Keratinocyte (primary cell): Measurements from ENCODE around the gene SLC4A2.
"Not testable (repeated sequence)": the region's sequence is repeated elsewhere in the genome, so short reads cannot be mapped to it uniquely, and the experiment has no call there.

Source experiments
- EZH2 ChIP-seq: IDR thresholded peaks from one replicate; pipeline ENCODE4 v1.6.1; 2012; ENCODE audit warnings: inconsistent platforms, mild to moderate bottlenecking, low read length, moderate library complexity
- TF ChIP-seq, protein P1 (sequence below), 3 experiments: IDR thresholded peaks in 1 of 3; conservative IDR thresholded peaks in 1 of 3; optimal IDR thresholded peaks in 1 of 3; 2 replicates in 2 of 3; 3 replicates in 1 of 3; pipeline versions ENCODE3 to v1.5.1; 2011; ENCODE audit warnings: low read length in 3 of 3, mild to moderate bottlenecking in 3 of 3, moderate library complexity in 2 of 3, control low read depth in 1 of 3, inconsistent platforms in 1 of 3; ENCODE audit not compliant: insufficient read depth in 2 of 3; ENCODE audit errors: extremely low read depth in 1 of 3

DNA sequence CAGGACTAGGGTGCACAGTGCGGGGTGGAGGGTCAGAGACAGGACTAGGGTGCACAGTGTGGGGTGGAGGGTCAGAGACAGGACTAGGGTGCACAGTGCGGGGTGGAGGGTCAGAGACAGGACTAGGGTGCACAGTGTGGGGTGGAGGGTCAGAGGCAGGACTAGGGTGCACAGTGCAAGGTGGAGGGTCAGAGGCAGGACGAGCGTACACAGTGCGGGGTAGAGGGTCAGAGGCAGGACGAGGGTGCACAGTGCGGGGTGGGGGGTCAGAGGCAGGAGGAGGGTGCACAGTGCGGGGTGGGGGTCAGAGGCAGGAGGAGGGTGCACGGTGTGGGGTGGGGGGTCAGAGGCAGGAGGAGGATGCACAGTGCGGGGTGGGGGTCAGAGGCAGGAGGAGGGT is 15.9 kb upstream of the SLC4A2 start:
- TF ChIP-seq, protein P1, sequence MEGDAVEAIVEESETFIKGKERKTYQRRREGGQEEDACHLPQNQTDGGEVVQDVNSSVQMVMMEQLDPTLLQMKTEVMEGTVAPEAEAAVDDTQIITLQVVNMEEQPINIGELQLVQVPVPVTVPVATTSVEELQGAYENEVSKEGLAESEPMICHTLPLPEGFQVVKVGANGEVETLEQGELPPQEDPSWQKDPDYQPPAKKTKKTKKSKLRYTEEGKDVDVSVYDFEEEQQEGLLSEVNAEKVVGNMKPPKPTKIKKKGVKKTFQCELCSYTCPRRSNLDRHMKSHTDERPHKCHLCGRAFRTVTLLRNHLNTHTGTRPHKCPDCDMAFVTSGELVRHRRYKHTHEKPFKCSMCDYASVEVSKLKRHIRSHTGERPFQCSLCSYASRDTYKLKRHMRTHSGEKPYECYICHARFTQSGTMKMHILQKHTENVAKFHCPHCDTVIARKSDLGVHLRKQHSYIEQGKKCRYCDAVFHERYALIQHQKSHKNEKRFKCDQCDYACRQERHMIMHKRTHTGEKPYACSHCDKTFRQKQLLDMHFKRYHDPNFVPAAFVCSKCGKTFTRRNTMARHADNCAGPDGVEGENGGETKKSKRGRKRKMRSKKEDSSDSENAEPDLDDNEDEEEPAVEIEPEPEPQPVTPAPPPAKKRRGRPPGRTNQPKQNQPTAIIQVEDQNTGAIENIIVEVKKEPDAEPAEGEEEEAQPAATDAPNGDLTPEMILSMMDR (optimal IDR thresholded peaks at IDR 0.05 in 1 of 3, IDR thresholded peaks at IDR 0.05 in 1 of 3, conservative IDR thresholded peaks at IDR 0.05 in 1 of 3; ENCODE audit: extremely low read depth in 1 of 3, insufficient read depth in 2 of 3, low read length in 3 of 3), result not testable (repeated sequence)
- TF ChIP-seq EZH2, result not testable (repeated sequence)
